Right renal pelvis (tissue), 4 donors: ENCODE data around the gene TMEM263. TPM values are rescaled to one million over a fixed set of nuclear protein-coding genes. Genes with fewer than 3 reads are reported as not detected.
"Not testable (repeated sequence)": the region's sequence is repeated elsewhere in the genome, so short reads cannot be mapped to it uniquely, and the experiment has no call there.

Experiments used
- DNase-seq, 4 donors: peaks; one replicate each; pipeline ENCODE4 v3.0.0-alpha.2; 2013; ENCODE audit warnings: low read depth in 4 of 4, low spot score in 3 of 4, missing footprints in 1 of 4
- polyA plus RNA-seq, 4 donors: library from polyadenylated mRNA; unstranded; fragments of 120-200 nt; gene quantifications; one replicate each; pipeline ENCODE4 v1.2.1, GENCODE V29; 2013; ENCODE audit not compliant: insufficient read length in 4 of 4

Gene TMEM263
- 10 to 100 TPM; 80.7 to 96.6 (median 92.5) TPM for polyA plus RNA-seq

DNA sequence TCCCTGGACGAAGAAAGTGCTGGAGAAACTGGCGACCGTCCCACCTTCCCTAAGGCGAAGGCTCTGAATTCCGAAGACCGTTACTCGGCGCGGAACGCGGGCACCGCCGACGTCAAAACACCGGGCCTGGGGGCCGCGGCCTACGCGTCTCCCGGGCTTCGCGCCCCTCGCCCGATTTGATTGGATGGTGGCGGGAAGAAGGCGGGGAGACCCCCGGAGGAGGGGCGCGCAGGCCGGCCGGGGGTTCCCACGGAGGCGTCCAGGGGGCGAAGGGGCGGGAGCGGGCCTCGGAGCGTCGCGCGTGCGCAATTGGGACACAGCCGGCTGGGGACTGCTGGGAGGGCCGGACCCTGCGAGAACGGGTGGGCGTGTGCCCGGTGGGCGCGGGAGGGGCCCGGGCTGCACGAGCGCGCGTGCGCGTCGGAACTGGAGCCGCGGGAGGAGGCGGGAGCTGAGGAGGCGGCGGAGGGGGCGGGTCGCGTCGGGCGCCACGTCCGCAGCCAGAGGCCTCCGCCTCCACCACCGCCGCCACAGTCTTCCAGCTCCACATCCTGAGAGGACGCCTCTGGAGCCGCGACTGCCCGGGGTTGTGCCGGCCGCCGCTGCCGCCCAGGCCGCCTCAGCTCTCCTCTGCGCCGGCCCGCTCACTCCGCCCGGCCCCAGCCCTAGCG, at the start of gene TMEM263:
TMEM263 (plus strand) TSS at position 531 of the 671 bp plus-strand sequence. CDS start 11,210 bp downstream, outside the sequence.
- peak; percentile 93 to 98 (median 96) for DNase-seq

DNA sequence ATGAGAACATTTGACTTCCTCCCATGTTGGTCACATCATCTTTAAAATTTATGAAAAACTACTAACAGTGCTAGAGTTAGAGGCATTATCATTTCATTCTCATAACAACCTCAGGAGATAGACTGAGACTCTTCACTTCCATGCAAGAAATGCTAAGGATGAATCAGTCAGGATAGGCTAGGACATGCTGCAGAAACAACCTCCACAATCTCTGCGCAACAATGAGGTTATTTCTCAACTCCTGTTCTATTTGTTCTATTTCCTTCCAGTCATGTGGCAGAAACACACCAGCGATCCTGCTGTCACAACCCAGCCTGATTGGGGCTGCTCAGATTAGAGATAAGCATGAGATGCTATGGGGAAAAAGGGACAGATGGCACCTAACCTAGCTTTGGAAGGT, 49.0 kb upstream of the TMEM263 start:
- DNase-seq: no peak

GRCh38 chr12:106907411-106907810, 48.3 kb upstream of the TMEM263 start:
- no peak for DNase-seq

GRCh38 chr12:106907846-106908245, 47.9 kb upstream of the TMEM263 start:
- no peak for DNase-seq

DNA sequence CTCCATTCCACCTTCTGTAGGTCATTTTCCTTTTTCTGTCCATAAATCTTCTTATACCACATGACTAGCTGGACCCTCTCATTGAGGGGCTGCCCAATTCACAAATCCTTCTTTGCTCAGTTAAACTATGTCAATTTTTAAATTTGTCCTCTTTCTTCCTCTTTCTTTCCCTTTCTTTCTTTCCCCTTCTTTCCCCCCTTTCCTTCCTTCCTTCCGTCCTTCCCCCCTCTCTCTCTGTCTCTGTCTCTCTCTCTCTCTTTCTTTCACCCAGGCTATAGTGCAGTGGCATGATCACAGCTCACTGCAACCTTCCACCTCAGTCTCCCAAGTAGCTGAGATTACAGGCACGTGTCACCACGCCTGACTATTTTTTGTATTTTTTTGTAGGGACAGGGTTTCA, 47.1 kb upstream of the TMEM263 start:
- DNase-seq: no peak

DNA sequence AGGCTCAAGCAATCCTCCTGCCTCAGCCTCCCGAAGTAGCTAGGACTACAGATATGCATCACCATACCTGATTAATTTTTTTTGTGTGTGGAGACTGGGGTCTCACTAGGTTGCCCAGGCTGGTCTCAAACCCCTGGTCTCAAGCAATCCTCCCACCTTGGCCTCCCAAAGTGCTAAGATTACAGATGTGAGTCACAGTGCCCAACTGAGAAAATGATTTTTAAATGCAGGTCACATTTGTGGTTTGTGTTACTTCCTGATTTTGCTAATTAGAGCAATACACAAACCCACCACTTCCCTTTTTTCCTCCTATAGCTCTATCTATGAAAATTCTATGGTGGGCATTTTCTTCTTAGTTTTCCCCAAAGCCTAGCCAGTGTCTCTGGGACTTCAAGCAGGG, 45.5 kb upstream of the TMEM263 start:
- DNase-seq: no peak

DNA sequence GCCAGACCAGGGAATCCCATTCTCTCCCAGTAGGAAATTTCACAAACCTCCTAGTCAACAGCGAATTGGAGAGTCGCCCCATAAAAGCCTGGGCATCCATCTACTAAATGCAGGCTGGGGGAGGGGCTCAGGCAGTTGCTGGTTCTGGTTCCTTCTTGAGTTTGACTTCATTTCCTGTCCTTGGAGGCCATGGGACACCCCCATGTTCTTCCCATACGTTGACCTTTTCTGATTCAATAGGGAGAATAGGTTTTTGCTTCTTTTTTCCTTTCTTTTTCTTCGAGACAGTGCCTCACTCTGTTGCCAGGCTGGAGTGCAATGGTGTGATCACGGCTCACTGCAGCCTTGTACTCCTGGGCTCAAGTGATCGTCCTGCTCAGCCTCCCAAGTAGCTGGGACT, 44.1 kb upstream of the TMEM263 start:
- no peak for DNase-seq

GRCh38 chr12:106913456-106913855, 42.3 kb upstream of the TMEM263 start:
- DNase-seq: no peak

DNA sequence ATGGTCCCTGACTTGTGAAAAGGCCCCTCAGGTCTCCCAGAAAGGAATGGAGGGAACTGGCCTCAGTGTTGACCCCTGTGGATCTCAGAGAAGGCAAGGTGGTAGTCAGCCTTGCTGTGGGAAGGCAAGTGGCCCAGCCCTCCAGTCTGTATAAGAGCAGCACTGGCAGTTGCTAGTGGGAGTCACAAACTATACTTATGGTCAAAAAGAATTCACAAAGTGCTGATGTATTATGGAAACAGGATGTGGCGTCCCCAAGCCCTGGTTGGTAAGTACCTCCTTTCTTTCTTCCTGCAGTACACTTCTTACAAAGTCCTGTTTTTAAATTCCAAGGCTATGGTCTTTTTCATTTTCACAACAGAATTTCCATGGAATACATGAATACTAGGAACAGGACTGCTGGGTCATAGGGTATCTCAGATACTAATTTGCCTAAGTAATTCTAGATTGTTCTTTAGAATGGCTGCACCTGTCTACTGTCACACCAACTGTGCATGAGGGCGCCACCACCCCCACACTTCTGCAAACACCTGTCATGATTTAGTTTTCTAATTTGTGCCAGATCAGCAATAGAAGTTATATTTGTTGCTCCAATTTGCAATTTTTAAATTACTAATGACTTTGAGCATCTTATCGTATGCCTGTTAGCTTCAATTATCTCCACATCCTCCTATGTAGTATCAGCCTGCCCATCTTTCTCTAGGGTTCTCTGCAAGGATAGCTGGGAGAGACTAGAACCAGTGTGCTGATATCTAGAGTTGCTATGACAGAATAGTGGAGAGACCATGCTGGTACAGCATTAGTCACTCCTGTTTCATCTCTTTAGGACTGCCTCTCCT, 40.7 kb upstream of the TMEM263 start:
- DNase-seq: no peak

DNA sequence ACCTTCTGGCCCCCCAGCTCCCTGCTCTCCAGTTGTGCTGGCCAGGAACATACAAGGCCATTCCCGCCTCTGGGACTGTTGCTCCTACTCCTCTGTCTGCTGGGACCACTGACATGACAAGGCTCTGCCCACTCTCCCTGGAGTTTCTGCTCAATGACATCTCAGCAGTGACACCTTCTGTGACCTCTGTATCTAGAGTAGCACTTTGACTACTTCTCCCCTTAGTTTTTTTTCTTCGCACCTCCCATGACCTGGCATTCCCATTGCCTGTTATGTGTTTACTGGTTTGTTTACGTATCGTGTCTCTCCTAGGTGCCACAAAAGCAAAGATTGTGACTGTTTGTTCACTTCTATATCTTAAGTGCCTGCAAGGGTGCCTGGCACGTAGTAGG, 40.1 kb upstream of the TMEM263 start:
- DNase-seq: no peak

- DNase-seq: peak in 1 of 4 donors; percentile 17
Measured at GRCh38 chr12:106917503-106917902, 38.2 kb upstream of the TMEM263 start.

GRCh38 chr12:106918746-106919145, 37.0 kb upstream of the TMEM263 start:
- peak in 1 of 4 donors; percentile 22 for DNase-seq

DNA sequence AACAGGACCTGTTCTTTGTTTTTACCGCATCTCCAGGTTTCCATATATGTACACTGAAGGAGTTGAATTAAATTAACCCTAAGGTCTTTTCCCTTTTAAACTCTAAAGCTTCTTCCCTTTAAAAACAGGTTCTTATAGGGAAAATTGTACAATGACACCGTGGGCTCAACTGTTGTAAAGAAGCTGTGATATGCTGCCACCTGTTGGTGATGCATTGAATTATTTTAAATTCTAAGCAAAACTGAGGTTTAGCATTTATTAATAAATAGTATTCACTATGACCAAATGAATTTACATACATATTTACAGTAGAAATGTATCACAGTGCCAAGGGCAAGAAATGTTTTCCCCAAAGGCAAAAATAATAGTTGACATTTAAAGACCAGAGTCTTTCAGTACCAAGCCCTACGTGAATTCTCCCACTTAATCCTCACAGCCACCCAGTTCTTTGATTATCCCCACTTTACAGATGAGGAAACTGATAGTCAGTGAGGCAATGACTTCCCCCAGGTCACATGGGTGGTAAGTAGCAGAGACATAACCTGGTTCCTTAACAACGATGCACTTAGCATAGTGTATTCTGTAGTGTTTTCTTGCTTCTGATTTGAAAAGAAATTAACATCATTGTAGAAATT, 35.7 kb upstream of the TMEM263 start:
- DNase-seq: peak in 2 of 4 donors; percentile 30 to 46

GRCh38 chr12:106921976-106922375, 33.7 kb upstream of the TMEM263 start:
- not testable (repeated sequence) for DNase-seq

DNA sequence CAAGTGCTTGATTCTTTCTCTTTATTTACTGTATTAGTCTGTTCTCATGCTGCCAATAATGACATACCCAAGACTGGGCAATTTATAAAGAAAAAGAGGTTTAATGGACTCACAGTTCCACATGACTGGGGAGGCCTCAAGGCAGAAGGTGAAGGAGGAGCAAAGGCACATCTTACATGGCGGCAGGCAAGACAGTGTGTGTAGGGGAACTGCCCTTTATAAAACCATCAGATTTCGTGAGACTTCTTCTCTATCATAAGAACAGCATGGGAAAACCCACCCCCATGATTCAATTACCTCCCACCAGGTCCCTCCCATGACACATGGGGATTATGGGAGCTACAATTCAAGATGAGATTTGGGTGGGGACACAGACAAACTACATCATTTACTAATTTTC, 32.1 kb upstream of the TMEM263 start:
- DNase-seq: not testable (repeated sequence)

GRCh38 chr12:106924268-106924861, 31.3 kb upstream of the TMEM263 start:
- DNase-seq: no peak

DNA sequence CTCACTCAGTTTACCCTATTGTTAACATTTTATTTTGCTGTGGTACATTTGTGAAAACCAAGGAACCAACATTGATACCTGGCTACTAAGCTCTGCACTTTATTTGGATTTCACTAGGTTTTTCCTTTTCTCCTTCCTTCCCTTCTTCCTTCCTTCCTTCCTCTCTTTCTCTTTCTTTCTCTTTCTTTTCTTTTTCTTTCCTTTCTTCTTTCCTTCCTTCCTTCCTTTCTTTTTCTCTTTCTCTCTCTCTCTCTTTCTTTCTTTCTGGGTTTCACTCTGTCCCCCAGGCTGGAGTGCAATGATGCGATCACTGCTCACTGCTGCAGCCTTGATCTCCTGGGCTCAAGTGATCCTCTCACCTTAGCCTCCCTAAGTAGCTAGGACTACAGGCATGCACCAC, 29.1 kb upstream of the TMEM263 start:
- DNase-seq: no peak

GRCh38 chr12:106934277-106934676, 21.4 kb upstream of the TMEM263 start:
- no peak for DNase-seq

DNA sequence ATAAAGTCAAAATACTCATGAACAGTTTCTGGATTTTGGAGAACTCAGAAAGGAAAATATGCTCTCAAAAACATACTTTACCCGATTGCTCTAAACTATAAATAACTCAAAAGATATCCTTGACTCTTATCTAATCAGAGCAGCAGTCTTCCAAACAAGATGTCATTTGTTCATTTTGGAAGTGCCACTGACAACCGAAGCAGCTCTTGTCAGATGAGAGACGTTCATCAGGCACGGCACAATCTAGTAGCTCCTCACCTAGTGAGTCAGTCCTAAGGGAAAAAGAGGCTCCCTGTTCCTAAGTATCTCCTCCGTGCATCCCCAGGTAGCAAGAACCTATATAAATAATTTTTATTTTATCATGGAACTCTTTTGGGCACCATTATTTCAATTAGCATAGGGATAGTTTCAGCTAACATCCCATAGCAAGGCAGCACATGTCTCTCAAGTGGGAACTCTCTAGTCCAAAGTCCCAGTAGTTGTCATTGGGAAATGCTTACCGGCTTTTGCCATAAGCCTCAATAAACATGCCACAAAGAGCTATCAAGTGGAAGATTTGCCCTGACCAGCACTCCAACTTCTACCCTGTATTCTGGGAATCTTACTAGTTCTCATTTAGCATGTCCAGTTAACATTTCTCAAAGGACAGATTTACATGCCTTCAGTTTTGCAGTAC, 14.1 kb upstream of the TMEM263 start:
- DNase-seq: no peak

- DNase-seq: no peak
Measured at GRCh38 chr12:106942775-106943174, 12.9 kb upstream of the TMEM263 start.
